K562 (cell line): ENCODE data around the gene APLF. TPM values are rescaled to one million over a fixed set of nuclear protein-coding genes. Genes with fewer than 3 reads are reported as not detected.

Experiments used
- ATAC-seq: fragments of 200-7000 bp; cut with Tn5 transposase; 3 replicates; pipeline ENCODE4 v1.9.1; 2020; ENCODE audit warnings: moderate library complexity
- BruUV-seq: library from RNA; stranded (reverse); fragments of 400-500 nt; replicated peaks from 2 replicates; lab custom pipeline; 2021; lab: Mats Ljungman, UMichigan
- CTCF ChIA-PET: fragments of 300-600 bp; formaldehyde crosslinking; extraction: SDS; loops from one replicate; lab custom pipeline; 2021; ENCODE audit warnings: low intra/inter-chr PET ratio; lab: Yijun Ruan, JAX
- POLR2A ChIA-PET: fragments of 300-600, 350-650 bp; sonication (Branson Sonifier 250); formaldehyde crosslinking; extraction: SDS; loops from one replicate; lab custom pipeline; 2021; ENCODE audit warnings: antibody characterized with exemption, inconsistent platforms; lab: Yijun Ruan, JAX
- DNase-seq, 4 experiments: peaks; one replicate each; pipeline versions ENCODE4 v3.0.0 to v3.0.0-alpha.2; 2011 to 2018; ENCODE audit warnings: low spot score in 3 of 4, mixed read lengths in 3 of 4; ENCODE audit errors: extremely low read depth in 1 of 4
- FAIRE-seq: peaks from 2 replicates; lab custom pipeline; 2011; peaks lifted over from hg19 to GRCh38; lab: Jason Lieb, UNC
- H2AFZ ChIP-seq: 2 replicates; pipeline ENCODE4 v1.6.0; 2011; ENCODE audit warnings: low read depth, low read length, control low read depth, inconsistent platforms
- H3K27ac ChIP-seq: fragments of 200-600 bp; 3 replicates; pipeline ENCODE4 v1.8.0; 2011; ENCODE audit warnings: low read depth, mild to moderate bottlenecking, control low read depth, inconsistent platforms, low read length, moderate library complexity, mixed read lengths; ENCODE audit errors: extremely low read depth
- H3K27me3 ChIP-seq, 2 experiments: fragments of 300-600 bp in 1 of 2; 2 replicates in 1 of 2; 3 replicates in 1 of 2; pipeline versions ENCODE4 v1.6.0 to v1.8.0; 2011; ENCODE audit warnings: inconsistent platforms in 2 of 2, low read length in 2 of 2, mild to moderate bottlenecking in 1 of 2, mixed read lengths in 1 of 2, moderate library complexity in 1 of 2; ENCODE audit not compliant: control insufficient read depth in 2 of 2, insufficient read depth in 2 of 2
- H3K36me3 ChIP-seq: fragments of 300-600 bp; 3 replicates; pipeline ENCODE4 v1.8.0; 2011; ENCODE audit warnings: mild to moderate bottlenecking, low read length, inconsistent platforms; ENCODE audit not compliant: control insufficient read depth, insufficient read depth
- H3K4me1 ChIP-seq, 2 experiments: fragments of 200-600 bp in 1 of 2; replicated peaks in 1 of 2; 2 replicates in 1 of 2; 3 replicates in 1 of 2; pipeline versions ENCODE4 v1.5.1 to v1.8.0; 2011; ENCODE audit warnings: inconsistent platforms in 2 of 2, low read length in 2 of 2, mild to moderate bottlenecking in 1 of 2, mixed read lengths in 1 of 2, moderate library complexity in 1 of 2; ENCODE audit not compliant: control insufficient read depth in 2 of 2, insufficient read depth in 2 of 2
- H3K4me2 ChIP-seq: 2 replicates; pipeline ENCODE4 v1.6.1; 2011; ENCODE audit warnings: low read length, control low read depth, inconsistent platforms, mixed read lengths; ENCODE audit not compliant: insufficient read depth
- H3K4me3 ChIP-seq: fragments of 200-600 bp; sonication (generic), shearing (Covaris generic); 2 replicates; pipeline ENCODE4 v1.5.1; 2016; ENCODE audit warnings: control low read depth, inconsistent platforms
- H3K79me2 ChIP-seq: fragments of 200-600 bp; 3 replicates; pipeline ENCODE4 v1.8.0; 2011; ENCODE audit warnings: low read length, inconsistent platforms; ENCODE audit not compliant: control insufficient read depth, insufficient read depth
- H3K9ac ChIP-seq, 2 experiments: 2 replicates each; pipeline versions ENCODE4 v1.6.0 to v1.6.1; 2011; ENCODE audit warnings: low read depth in 2 of 2, low read length in 2 of 2, control low read depth in 1 of 2, inconsistent platforms in 1 of 2, mild to moderate bottlenecking in 1 of 2, mixed read lengths in 1 of 2; ENCODE audit not compliant: insufficient read depth in 1 of 2
- H3K9me1 ChIP-seq: one replicate; pipeline ENCODE4 v1.6.0; 2011; ENCODE audit warnings: inconsistent platforms, mild to moderate bottlenecking, low read length, moderate library complexity; ENCODE audit not compliant: control insufficient read depth, insufficient read depth
- H3K9me3 ChIP-seq: replicated peaks from 2 replicates; pipeline ENCODE4 v1.5.1; 2011; ENCODE audit warnings: low read depth, low read length, inconsistent platforms; ENCODE audit not compliant: control insufficient read depth, insufficient read depth
- H4K20me1 ChIP-seq: replicated peaks from 2 replicates; pipeline ENCODE4 v1.6.1; 2011; ENCODE audit warnings: low read length, inconsistent platforms, mixed read lengths; ENCODE audit not compliant: control insufficient read depth, insufficient read depth
- CBX1 ChIP-seq: sonication (generic); IDR thresholded peaks from 2 replicates; pipeline ENCODE4 v1.6.1; 2016; ENCODE audit warnings: antibody characterized with exemption, low read depth, mild to moderate bottlenecking
- EWSR1 ChIP-seq: fragments of 450-650 bp; IDR thresholded peaks from 2 replicates; pipeline ENCODE4 v1.6.1; 2018; ENCODE audit warnings: borderline replicate concordance, mild to moderate bottlenecking, low read depth, moderate library complexity; ENCODE audit not compliant: partially characterized antibody
- HIVEP1 ChIP-seq: fragments of 250-450 bp; sonication (Bioruptor Pico); IDR thresholded peaks from 2 replicates; pipeline ENCODE4 v1.4.0; 2020; ENCODE audit warnings: mild to moderate bottlenecking
- HMG20A ChIP-seq: fragments of 450-650 bp; formaldehyde crosslinking; conservative IDR thresholded peaks from 2 replicates; pipeline ENCODE4 v1.4.0; 2020; ENCODE audit warnings: mild to moderate bottlenecking, mixed read lengths
- HMGXB4 ChIP-seq: sonication (generic); formaldehyde crosslinking; IDR thresholded peaks from 2 replicates; pipeline ENCODE4 v1.8.1; 2023; ENCODE audit warnings: mild to moderate bottlenecking, missing genetic modification reagents
- PHF21A ChIP-seq: fragments of 450-650 bp; IDR thresholded peaks from 2 replicates; pipeline ENCODE4 v1.6.1; 2017; ENCODE audit warnings: low read depth, borderline replicate concordance
- RBFOX2 ChIP-seq: fragments of 200-400 bp; formaldehyde crosslinking; IDR thresholded peaks from 2 replicates; pipeline ENCODE4 v1.6.1; 2017; ENCODE audit warnings: low read depth, mild to moderate bottlenecking, low read length, moderate library complexity
- RUNX1 ChIP-seq: sonication (generic); IDR thresholded peaks from 2 replicates; pipeline ENCODE4 v1.6.1; 2016; ENCODE audit warnings: antibody characterized with exemption, low read depth
- SMARCB1 ChIP-seq: IDR thresholded peaks from 2 replicates; pipeline ENCODE4 v1.6.1; 2011; ENCODE audit warnings: improper control_type of control experiment, low read depth; ENCODE audit not compliant: insufficient read length
- THRAP3 ChIP-seq: fragments of 450-650 bp; IDR thresholded peaks from 2 replicates; pipeline ENCODE4 v1.6.1; 2016; ENCODE audit warnings: mild to moderate bottlenecking, inconsistent platforms, borderline replicate concordance
- ZFPM2 ChIP-seq: fragments of 250-450 bp; sonication (Bioruptor Pico); IDR thresholded peaks from 2 replicates; pipeline ENCODE4 v1.5.1; 2022; ENCODE audit warnings: mild to moderate bottlenecking
- WGBS: fragments of 100-300 bp; shearing (Covaris generic); methylation state at CpG from one replicate; pipeline ENCODE4 v1.1.6; 2016; ENCODE audit warnings: low coverage, mixed read lengths; ENCODE audit not compliant: insufficient coverage; ENCODE audit errors: missing lambda C conversion rate; 5-methylcytosine and 5-hydroxymethylcytosine counted together
- in situ Hi-C: fragments of 300-500 bp; cut with MboI; formaldehyde crosslinking; loops from 4 replicates; pipeline ENCODE4 v1.15.0; 2018; ENCODE audit warnings: inconsistent platforms, mixed read lengths
- intact Hi-C: fragments of 100-400 bp; cut with micrococcal nuclease; formaldehyde crosslinking; loops from 2 replicates; pipeline ENCODE4 v1.14.2; 2022
- polyA plus RNA-seq, 8 experiments: library from polyadenylated mRNA; depleted of rRNA in 4 of 8; stranded (reverse) in 5 of 8; unstranded in 3 of 8; fragments of >200 nt; fragmentation: Nextera tagmentation in 2 of 8; fragmentation: Illumina TruSeq in 1 of 8; extraction: Ambion mirVana in 2 of 8; extraction: Trizol in 1 of 8; gene quantifications; 2 replicates each; pipeline versions ENCODE4 v1.2.1 to v1.2.3, GENCODE V29; 2011 to 2014; ENCODE audit warnings: inconsistent platforms in 1 of 8, missing spikeins in 1 of 8
- total RNA-seq, 7 experiments: library from RNA; depleted of rRNA in 6 of 7; stranded (reverse); fragments of >200 nt in 6 of 7; fragmentation: Illumina TruSeq in 2 of 7; extraction: Trizol in 2 of 7; gene quantifications; 2 replicates each; pipeline versions ENCODE4 v1.2.1 to v1.2.3, GENCODE V29; 2011 to 2021; ENCODE audit warnings: low replicate concordance in 1 of 7
- TF ChIP-seq, protein P1 (sequence below): sonication (generic); formaldehyde crosslinking; IDR thresholded peaks from 2 replicates; pipeline ENCODE4 v1.8.0; 2023; ENCODE audit warnings: mild to moderate bottlenecking, missing genetic modification reagents
- TF ChIP-seq, protein P2 (sequence below), 2 experiments: IDR thresholded peaks; 2 replicates each; pipeline ENCODE4 v1.6.1; 2012; ENCODE audit warnings: improper control_type of control experiment in 2 of 2, low read depth in 2 of 2, low read length in 2 of 2, borderline replicate concordance in 1 of 2

The APLF gene
- total and polyA plus RNA-seq, 9 of the 15 experiments (the other 6 are each of a cell fraction or from before 2014, with no cell fraction given) = 0.07 to 1.1 (median 0.71) TPM

DNA sequence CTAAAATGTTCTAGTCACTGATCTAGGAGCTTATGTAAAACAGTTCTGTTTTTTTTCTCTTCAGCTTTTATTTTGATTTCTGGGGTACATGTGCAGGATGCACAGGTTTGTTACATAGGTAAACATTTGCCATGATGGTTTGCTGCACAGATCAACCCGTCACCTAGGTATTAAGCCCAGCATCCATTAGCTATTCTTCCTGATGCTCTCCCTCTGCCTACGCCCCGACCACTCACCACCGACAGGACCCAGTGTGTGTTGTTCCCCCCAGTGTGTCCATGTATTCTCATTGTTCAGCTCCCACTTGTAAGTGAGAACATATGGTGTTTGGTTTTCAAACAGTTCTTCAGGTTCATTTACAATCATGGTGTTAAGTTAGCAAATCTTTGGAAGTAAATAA lies 91.2 kb downstream of the APLF start:
- intact Hi-C loops = no loop called here
- Histone ChIP-seq H3K4me1 (peaks cover 0 to 9% of the 10 kb centered on the region in 2 experiments; a peak in 2 of 5 replicates), H3K9me3 (no peaks in the 10 kb centered on the region), H3K27ac (no peak overlapping the region), H4K20me1 (no peaks in the 10 kb centered on the region), H3K4me3 (no peak overlapping the region), H3K79me2 (no peaks in the 10 kb centered on the region), H2AFZ (peak overlapping the region; percentile 83), H3K4me2 (no peak overlapping the region), H3K27me3 (no peaks in the 10 kb centered on the region), H3K9ac (no peak overlapping the region), H3K9me1 (no peaks in the 10 kb centered on the region), H3K36me3 (no peaks in the 10 kb centered on the region)
- no peak for FAIRE-seq
- POLR2A ChIA-PET = interaction anchor here (0.7 to 2.0 kb wide), 4 partner anchors 14 to 151 kb away, joined by 3 to 6 read pairs (median 3); no protein-coding TSS in a partner anchor
- in situ Hi-C loops = no loop called here
- DNase-seq = peak in 1 of 4 experiments; percentile 37
- WGBS = 66% methylated on average over 4 of the region's 4 CpGs
- no TSS peak for BruUV-seq
- ATAC-seq = peak; percentile 78
- CTCF ChIA-PET = no interaction called here
- peak; percentile 45; the same call in 1 of the 2 replicates for TF ChIP-seq RBFOX2
- TF ChIP-seq, protein P1, sequence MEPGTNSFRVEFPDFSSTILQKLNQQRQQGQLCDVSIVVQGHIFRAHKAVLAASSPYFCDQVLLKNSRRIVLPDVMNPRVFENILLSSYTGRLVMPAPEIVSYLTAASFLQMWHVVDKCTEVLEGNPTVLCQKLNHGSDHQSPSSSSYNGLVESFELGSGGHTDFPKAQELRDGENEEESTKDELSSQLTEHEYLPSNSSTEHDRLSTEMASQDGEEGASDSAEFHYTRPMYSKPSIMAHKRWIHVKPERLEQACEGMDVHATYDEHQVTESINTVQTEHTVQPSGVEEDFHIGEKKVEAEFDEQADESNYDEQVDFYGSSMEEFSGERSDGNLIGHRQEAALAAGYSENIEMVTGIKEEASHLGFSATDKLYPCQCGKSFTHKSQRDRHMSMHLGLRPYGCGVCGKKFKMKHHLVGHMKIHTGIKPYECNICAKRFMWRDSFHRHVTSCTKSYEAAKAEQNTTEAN (CRISPR knock-in tag) = no peak
- TF ChIP-seq RUNX1 = no peak
- no peak for TF ChIP-seq THRAP3
- TF ChIP-seq PHF21A = no peak
- TF ChIP-seq HMGXB4 (CRISPR knock-in tag) = no peak
- no peak for TF ChIP-seq HIVEP1 (CRISPR knock-in tag)
- peak; percentile 67; the same call in 1 of the 2 replicates for TF ChIP-seq CBX1
- no peak for TF ChIP-seq ZFPM2 (CRISPR knock-in tag)
- TF ChIP-seq, protein P2, sequence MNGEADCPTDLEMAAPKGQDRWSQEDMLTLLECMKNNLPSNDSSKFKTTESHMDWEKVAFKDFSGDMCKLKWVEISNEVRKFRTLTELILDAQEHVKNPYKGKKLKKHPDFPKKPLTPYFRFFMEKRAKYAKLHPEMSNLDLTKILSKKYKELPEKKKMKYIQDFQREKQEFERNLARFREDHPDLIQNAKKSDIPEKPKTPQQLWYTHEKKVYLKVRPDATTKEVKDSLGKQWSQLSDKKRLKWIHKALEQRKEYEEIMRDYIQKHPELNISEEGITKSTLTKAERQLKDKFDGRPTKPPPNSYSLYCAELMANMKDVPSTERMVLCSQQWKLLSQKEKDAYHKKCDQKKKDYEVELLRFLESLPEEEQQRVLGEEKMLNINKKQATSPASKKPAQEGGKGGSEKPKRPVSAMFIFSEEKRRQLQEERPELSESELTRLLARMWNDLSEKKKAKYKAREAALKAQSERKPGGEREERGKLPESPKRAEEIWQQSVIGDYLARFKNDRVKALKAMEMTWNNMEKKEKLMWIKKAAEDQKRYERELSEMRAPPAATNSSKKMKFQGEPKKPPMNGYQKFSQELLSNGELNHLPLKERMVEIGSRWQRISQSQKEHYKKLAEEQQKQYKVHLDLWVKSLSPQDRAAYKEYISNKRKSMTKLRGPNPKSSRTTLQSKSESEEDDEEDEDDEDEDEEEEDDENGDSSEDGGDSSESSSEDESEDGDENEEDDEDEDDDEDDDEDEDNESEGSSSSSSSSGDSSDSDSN (IDR thresholded peaks at IDR 0.05; ENCODE audit: borderline replicate concordance in 1 of 2, low read depth in 2 of 2, low read length in 2 of 2) = no peak
- no peak for TF ChIP-seq SMARCB1
- TF ChIP-seq HMG20A (CRISPR knock-in tag) = no peak
- TF ChIP-seq EWSR1 = peak; percentile 56
